Osteocyte (in vitro differentiated cells): Measurements from ENCODE around the gene SESN2. TPM values are rescaled to one million over a fixed set of nuclear protein-coding genes. Genes with fewer than 3 reads are reported as not detected.

Experiments
- DNase-seq: peaks from one replicate; pipeline ENCODE4 v3.0.0; 2021; ENCODE audit warnings: mixed read lengths; ENCODE audit not compliant: unreplicated experiment; ENCODE audit errors: extremely low spot score
- H3K27ac Mint-ChIP-seq: one replicate; pipeline ENCODE4 v1.8.0; 2021; ENCODE audit warnings: mild to moderate bottlenecking, mixed read lengths; ENCODE audit not compliant: unreplicated experiment
- H3K27me3 Mint-ChIP-seq: one replicate; pipeline ENCODE4 v1.8.0; 2021; ENCODE audit warnings: mixed read lengths; ENCODE audit not compliant: unreplicated experiment
- H3K36me3 Mint-ChIP-seq: one replicate; pipeline ENCODE4 v1.8.0; 2021; ENCODE audit warnings: mixed read lengths; ENCODE audit not compliant: unreplicated experiment
- H3K4me1 Mint-ChIP-seq: one replicate; pipeline ENCODE4 v1.8.0; 2021; ENCODE audit warnings: mixed read lengths; ENCODE audit not compliant: unreplicated experiment
- H3K4me3 Mint-ChIP-seq: one replicate; pipeline ENCODE4 v1.8.0; 2021; ENCODE audit warnings: mild to moderate bottlenecking, moderate library complexity, mixed read lengths; ENCODE audit not compliant: unreplicated experiment
- H3K9me3 Mint-ChIP-seq: one replicate; pipeline ENCODE4 v1.8.0; 2021; ENCODE audit warnings: mixed read lengths; ENCODE audit not compliant: unreplicated experiment
- total RNA-seq: library from RNA; stranded (reverse); gene quantifications from 2 replicates; pipeline ENCODE4 v1.2.1, GENCODE V29; 2021
- TF ChIP-seq, protein P1 (sequence below): fragments of 200-600 bp; sonication (generic); IDR thresholded peaks from 2 replicates; pipeline ENCODE4 v1.5.0; 2021; ENCODE audit warnings: antibody characterized with exemption, mild to moderate bottlenecking, moderate library complexity

SESN2 gene
- total RNA-seq, 1 donor from 2014 or later: 32.1 TPM

DNA sequence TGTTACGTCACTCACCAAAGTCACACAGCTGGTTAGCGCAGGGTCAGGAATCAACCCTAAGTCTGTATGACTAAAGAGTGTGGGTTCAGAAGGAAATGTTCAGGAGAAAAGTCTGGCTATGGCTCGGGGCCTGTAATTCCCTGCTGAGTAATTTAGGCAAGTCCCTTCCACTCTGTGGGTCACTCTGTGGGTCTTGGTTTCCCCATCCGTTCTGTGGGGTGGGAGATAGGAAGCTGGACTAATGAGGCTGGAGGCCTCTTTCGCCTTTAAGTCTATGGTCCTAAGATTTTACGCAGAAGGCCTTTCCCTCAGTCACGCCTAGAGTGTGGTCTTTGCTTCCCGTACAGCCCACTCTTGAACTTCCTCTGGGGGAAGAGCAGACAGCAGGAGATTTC is 55.2 kb downstream of the SESN2 start:
- Mint-ChIP-seq H3K9me3 (no peaks in the 10 kb centered on the region), H3K4me1 (no peaks in the 10 kb centered on the region), H3K27me3 (peaks cover 6% of the 10 kb centered on the region), H3K4me3 (no peak overlapping the region), H3K27ac (no peak overlapping the region), H3K36me3 (no peaks in the 10 kb centered on the region)
- DNase-seq: no peak
- TF ChIP-seq, protein P1, sequence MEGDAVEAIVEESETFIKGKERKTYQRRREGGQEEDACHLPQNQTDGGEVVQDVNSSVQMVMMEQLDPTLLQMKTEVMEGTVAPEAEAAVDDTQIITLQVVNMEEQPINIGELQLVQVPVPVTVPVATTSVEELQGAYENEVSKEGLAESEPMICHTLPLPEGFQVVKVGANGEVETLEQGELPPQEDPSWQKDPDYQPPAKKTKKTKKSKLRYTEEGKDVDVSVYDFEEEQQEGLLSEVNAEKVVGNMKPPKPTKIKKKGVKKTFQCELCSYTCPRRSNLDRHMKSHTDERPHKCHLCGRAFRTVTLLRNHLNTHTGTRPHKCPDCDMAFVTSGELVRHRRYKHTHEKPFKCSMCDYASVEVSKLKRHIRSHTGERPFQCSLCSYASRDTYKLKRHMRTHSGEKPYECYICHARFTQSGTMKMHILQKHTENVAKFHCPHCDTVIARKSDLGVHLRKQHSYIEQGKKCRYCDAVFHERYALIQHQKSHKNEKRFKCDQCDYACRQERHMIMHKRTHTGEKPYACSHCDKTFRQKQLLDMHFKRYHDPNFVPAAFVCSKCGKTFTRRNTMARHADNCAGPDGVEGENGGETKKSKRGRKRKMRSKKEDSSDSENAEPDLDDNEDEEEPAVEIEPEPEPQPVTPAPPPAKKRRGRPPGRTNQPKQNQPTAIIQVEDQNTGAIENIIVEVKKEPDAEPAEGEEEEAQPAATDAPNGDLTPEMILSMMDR: no peak

- Mint-ChIP-seq H3K36me3 (no peaks in the 10 kb centered on the region), H3K4me3 (no peak overlapping the region), H3K27ac (no peak overlapping the region), H3K4me1 (no peaks in the 10 kb centered on the region), H3K27me3 (peaks cover 9% of the 10 kb centered on the region), H3K9me3 (no peaks in the 10 kb centered on the region)
- no peak for DNase-seq
- TF ChIP-seq, protein P1: no peak
Observed at GRCh38 chr1:28317014-28317413, 57.7 kb downstream of the SESN2 start.

DNA sequence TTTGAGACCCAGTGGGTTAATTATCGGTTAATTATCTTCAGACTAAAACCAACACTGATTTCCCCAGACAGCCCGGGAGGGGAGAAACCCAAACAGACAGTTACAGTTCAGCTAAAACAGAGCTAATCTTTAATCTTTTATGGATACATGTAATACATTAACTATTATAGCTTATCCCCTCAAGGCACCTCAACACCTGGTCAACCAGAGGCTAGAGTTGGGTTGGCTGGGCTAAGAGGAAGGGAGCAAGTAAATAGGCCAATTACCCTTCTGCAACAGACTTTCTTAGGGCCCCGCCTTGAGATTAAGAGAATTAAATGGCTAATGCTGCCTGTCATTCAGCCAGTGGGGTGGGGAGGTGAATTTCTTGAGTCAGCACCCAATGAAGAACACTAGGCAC is 62.9 kb downstream of the SESN2 start:
- no peak overlapping the region for H3K4me3 Mint-ChIP-seq
- H3K36me3 Mint-ChIP-seq: no peaks in the 10 kb centered on the region

GRCh38 chr1:28323720-28324119 is 64.4 kb downstream of the SESN2 start:
- Mint-ChIP-seq H3K4me1 (peaks cover 4% of the 10 kb centered on the region), H3K36me3 (no peaks in the 10 kb centered on the region), H3K27me3 (peaks cover 5% of the 10 kb centered on the region), H3K27ac (no peak overlapping the region), H3K4me3 (no peak overlapping the region), H3K9me3 (no peaks in the 10 kb centered on the region)
- DNase-seq: no peak
- TF ChIP-seq, protein P1: no peak

More for the DNA sequence above, 62.9 kb downstream of the SESN2 start:
- DNase-seq: no peak
- H3K27ac Mint-ChIP-seq: no peak overlapping the region
- no peaks in the 10 kb centered on the region for H3K9me3 Mint-ChIP-seq
- no peaks in the 10 kb centered on the region for H3K4me1 Mint-ChIP-seq
- peaks cover 9% of the 10 kb centered on the region for H3K27me3 Mint-ChIP-seq
- TF ChIP-seq, protein P1: no peak

DNA sequence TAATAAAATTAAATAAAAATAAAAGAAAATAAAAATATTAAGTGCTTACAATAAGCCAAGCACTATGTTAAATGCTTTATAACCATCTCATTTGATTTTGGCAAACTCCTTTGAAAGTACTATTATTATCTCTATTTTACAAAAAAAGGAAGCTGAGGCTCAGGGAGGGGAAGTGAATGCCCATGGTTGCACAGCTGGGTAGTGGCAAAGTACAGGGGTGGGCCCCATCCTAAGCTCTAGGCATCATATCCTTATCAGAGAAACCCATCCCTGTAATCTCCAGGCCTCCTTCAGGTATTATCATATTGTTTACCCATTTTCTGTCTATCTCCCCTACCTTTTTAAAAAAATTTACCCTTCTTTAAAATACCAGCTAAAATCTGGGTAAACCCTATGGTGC is 67.2 kb downstream of the SESN2 start:
- TF ChIP-seq, protein P1: no peak
- Mint-ChIP-seq H3K4me1 (peaks cover 15% of the 10 kb centered on the region), H3K36me3 (no peaks in the 10 kb centered on the region), H3K9me3 (no peaks in the 10 kb centered on the region), H3K4me3 (no peak overlapping the region), H3K27ac (no peak overlapping the region), H3K27me3 (peaks cover 1% of the 10 kb centered on the region)
- no peak for DNase-seq
